IMR-90 (cell line): ENCODE data around the gene MYLK4. TPM values are rescaled to one million over a fixed set of nuclear protein-coding genes. Genes with fewer than 3 reads are reported as not detected.
"Not testable (repeated sequence)": the region's sequence is repeated elsewhere in the genome, so short reads cannot be mapped to it uniquely, and the experiment has no call there.

Experiments
- ATAC-seq: fragments of 200-7000 bp; cut with Tn5 transposase; 2 replicates; pipeline ENCODE4 v1.9.1; 2020; ENCODE audit warnings: low read depth, mild to moderate bottlenecking, moderate library complexity
- BruUV-seq: library from RNA; stranded (reverse); fragments of 400-500 nt; replicated peaks from 2 replicates; lab custom pipeline; 2021; lab: Mats Ljungman, UMichigan
- CTCF ChIA-PET: fragments of 300-600 bp; formaldehyde crosslinking; extraction: SDS; loops from one replicate; lab custom pipeline; 2021; ENCODE audit warnings: antibody characterized with exemption; lab: Yijun Ruan, JAX
- POLR2A ChIA-PET: fragments of 300-600 bp; sonication (Branson Sonifier 250); formaldehyde crosslinking; loops from one replicate; lab custom pipeline; 2022; ENCODE audit warnings: antibody characterized with exemption; ENCODE audit not compliant: unreplicated experiment; lab: Charles Lee
- DNase-seq: peaks from one replicate; pipeline ENCODE4 v3.0.0; 2013
- H2AFZ ChIP-seq: replicated peaks from 2 replicates; pipeline ENCODE3; 2013; ENCODE audit warnings: low read length, mild to moderate bottlenecking; ENCODE audit not compliant: poor library complexity
- H2AK5ac ChIP-seq: 2 replicates; pipeline ENCODE4 v1.6.1; 2013; ENCODE audit warnings: low read depth, low read length, inconsistent platforms
- H2AK9ac ChIP-seq: replicated peaks from 2 replicates; pipeline ENCODE3; 2013; ENCODE audit warnings: mild to moderate bottlenecking, low read depth, low read length, moderate library complexity; ENCODE audit not compliant: poor library complexity
- H2BK120ac ChIP-seq: 2 replicates; pipeline ENCODE4 v1.6.1; 2013; ENCODE audit warnings: low read depth, low read length, inconsistent platforms
- H2BK15ac ChIP-seq: 3 replicates; pipeline ENCODE4 v1.6.1; 2013; ENCODE audit warnings: low read depth, low read length, inconsistent platforms
- H2BK20ac ChIP-seq: 2 replicates; pipeline ENCODE4 v1.6.1; 2013; ENCODE audit warnings: low read depth, mild to moderate bottlenecking, inconsistent platforms, low read length, moderate library complexity
- H2BK5ac ChIP-seq: 2 replicates; pipeline ENCODE4 v1.6.1; 2013; ENCODE audit warnings: mild to moderate bottlenecking, low read depth, low read length, inconsistent platforms; ENCODE audit not compliant: poor library complexity, severe bottlenecking
- H3K14ac ChIP-seq: replicated peaks from 2 replicates; pipeline ENCODE4 v1.6.1; 2013; ENCODE audit warnings: low read depth, low read length, inconsistent platforms
- H3K18ac ChIP-seq: 2 replicates; pipeline ENCODE4 v1.6.1; 2013; ENCODE audit warnings: low read depth, low read length, control low read depth
- H3K23ac ChIP-seq: 2 replicates; pipeline ENCODE4 v1.6.1; 2013; ENCODE audit warnings: low read depth, low read length, inconsistent platforms
- H3K27ac ChIP-seq: 2 replicates; pipeline ENCODE4 v1.5.1; 2013; ENCODE audit warnings: mild to moderate bottlenecking, control low read depth, low read length; ENCODE audit not compliant: insufficient read depth
- H3K27me3 ChIP-seq: 2 replicates; pipeline ENCODE4 v1.6.1; 2013; ENCODE audit warnings: low read length; ENCODE audit not compliant: control insufficient read depth, insufficient read depth
- H3K36me3 ChIP-seq: 2 replicates; pipeline ENCODE4 v1.6.1; 2013; ENCODE audit warnings: low read length, mixed read lengths; ENCODE audit not compliant: control insufficient read depth, insufficient read depth
- H3K4ac ChIP-seq: 2 replicates; pipeline ENCODE4 v1.6.1; 2013; ENCODE audit warnings: low read depth, low read length, inconsistent platforms
- H3K4me1 ChIP-seq: 2 replicates; pipeline ENCODE4 v1.6.1; 2013; ENCODE audit warnings: low read length, mixed read lengths; ENCODE audit not compliant: control insufficient read depth, insufficient read depth
- H3K4me2 ChIP-seq: 2 replicates; pipeline ENCODE4 v1.6.1; 2013; ENCODE audit warnings: low read depth, mild to moderate bottlenecking, control low read depth, low read length, moderate library complexity
- H3K4me3 ChIP-seq: 2 replicates; pipeline ENCODE4 v1.5.1; 2013; ENCODE audit warnings: low read depth, mild to moderate bottlenecking, control low read depth, low read length, moderate library complexity; ENCODE audit not compliant: insufficient read depth
- H3K56ac ChIP-seq: 2 replicates; pipeline ENCODE4 v1.6.1; 2013; ENCODE audit warnings: low read length, inconsistent platforms; ENCODE audit not compliant: insufficient read depth; ENCODE audit errors: extremely low read depth
- H3K79me1 ChIP-seq, 2 experiments: 2 replicates each; pipeline ENCODE4 v1.6.1; 2013; ENCODE audit warnings: low read length in 2 of 2, inconsistent platforms in 1 of 2, low read depth in 1 of 2
- H3K9ac ChIP-seq: 2 replicates; pipeline ENCODE4 v1.6.1; 2013; ENCODE audit warnings: low read depth, low read length, control low read depth
- H3K9me1 ChIP-seq: 2 replicates; pipeline ENCODE4 v1.6.1; 2013; ENCODE audit warnings: low read length, inconsistent platforms; ENCODE audit not compliant: insufficient read depth
- H3K9me3 ChIP-seq: 2 replicates; pipeline ENCODE4 v1.6.1; 2013; ENCODE audit warnings: low read length; ENCODE audit not compliant: control insufficient read depth, insufficient read depth
- H4K20me1 ChIP-seq: 2 replicates; pipeline ENCODE4 v1.6.1; 2013; ENCODE audit warnings: low read length, inconsistent platforms; ENCODE audit not compliant: insufficient read depth
- H4K5ac ChIP-seq: 2 replicates; pipeline ENCODE4 v1.6.1; 2013; ENCODE audit warnings: mild to moderate bottlenecking, low read depth, low read length, control low read depth
- H4K8ac ChIP-seq, 2 experiments: 2 replicates each; pipeline ENCODE4 v1.6.1; 2013; ENCODE audit warnings: low read depth in 2 of 2, low read length in 2 of 2, control low read depth in 1 of 2, inconsistent platforms in 1 of 2
- H4K91ac ChIP-seq: 2 replicates; pipeline ENCODE4 v1.6.1; 2013; ENCODE audit warnings: low read depth, low read length, inconsistent platforms; ENCODE audit not compliant: insufficient read depth
- WGBS, 2 experiments: methylation state at CpG; one replicate each; pipeline versions ENCODE4 v1.1.5 to v1.1.7; 2013; ENCODE audit warnings: missing lambda C conversion rate in 2 of 2; ENCODE audit not compliant: insufficient read length in 1 of 2; ENCODE audit errors: extremely low coverage in 2 of 2; 5-methylcytosine and 5-hydroxymethylcytosine counted together
- dilution Hi-C: fragments of 300-500 bp; cut with HindIII; formaldehyde crosslinking; loops from one replicate; pipeline ENCODE4 v1.14.3; 2018; ENCODE audit warnings: low sequenced_read_pairs; ENCODE audit not compliant: unreplicated experiment
- in situ Hi-C: fragments of 300-500 bp; cut with MboI; formaldehyde crosslinking; loops from 3 replicates; pipeline ENCODE4 v1.14.3; 2019; ENCODE audit warnings: low sequenced_read_pairs, inconsistent platforms, mixed read lengths
- intact Hi-C: fragments of 100-400 bp; cut with micrococcal nuclease; formaldehyde crosslinking; loops from 2 replicates; pipeline ENCODE4 v1.10.0; 2022
- polyA plus RNA-seq, 3 experiments: library from polyadenylated mRNA; depleted of rRNA; stranded (reverse); fragments of >200 nt; gene quantifications; 2 replicates each; pipeline ENCODE4 v1.2.3, GENCODE V29; 2012; ENCODE audit warnings: low replicate concordance in 1 of 3
- total RNA-seq: library from RNA; depleted of rRNA; stranded (reverse); fragments of >200 nt; gene quantifications from 2 replicates; pipeline ENCODE4 v1.2.3, GENCODE V29; 2012

MYLK4 gene
- total and polyA plus RNA-seq, 2 of the 4 experiments (the other 2 are of a cell fraction) = under 0.01 to 0.07 TPM

DNA sequence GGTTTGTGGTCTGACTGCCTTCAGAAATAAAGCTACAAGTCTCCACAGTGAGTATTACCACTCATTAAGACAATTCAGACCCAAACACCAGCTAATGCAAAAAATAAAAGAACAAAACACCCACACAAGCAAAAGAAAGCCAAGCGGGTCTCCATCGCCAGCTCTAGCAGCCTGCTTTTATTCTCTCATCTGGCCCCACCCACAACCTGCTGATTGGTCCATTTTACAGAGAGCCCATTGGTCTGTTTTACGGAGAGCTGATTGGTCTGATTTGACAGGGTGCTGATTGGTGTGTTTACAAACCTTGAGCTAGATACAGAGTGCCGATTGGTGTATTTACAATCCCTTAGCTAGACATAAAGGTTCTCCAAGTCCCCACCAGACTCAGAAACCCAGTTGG is 12.1 kb upstream of the MYLK4 start:
- H4K5ac ChIP-seq, H3K56ac ChIP-seq, H2BK20ac ChIP-seq, H2BK120ac ChIP-seq, H3K9me1 ChIP-seq, H2BK15ac ChIP-seq, H3K4me2 ChIP-seq, H2AK5ac ChIP-seq, H2AK9ac ChIP-seq, ATAC-seq, H4K91ac ChIP-seq, BruUV-seq, CTCF ChIA-PET, H3K9ac ChIP-seq, H3K9me3 ChIP-seq, in situ Hi-C loops, H3K4me3 ChIP-seq, DNase-seq, H2BK5ac ChIP-seq, H3K27me3 ChIP-seq, H4K8ac ChIP-seq, dilution Hi-C loops, H3K4me1 ChIP-seq, H3K36me3 ChIP-seq, POLR2A ChIA-PET, H2AFZ ChIP-seq, H3K14ac ChIP-seq, H3K27ac ChIP-seq, H3K23ac ChIP-seq, H3K4ac ChIP-seq, H3K18ac ChIP-seq: not testable (repeated sequence)
- no CpG with 5 or more reads among the region's 4 CpGs for WGBS, 2 experiments
- Histone ChIP-seq H3K79me1 (peaks cover 0 to 20% of the 10 kb centered on the region in 2 experiments; a peak in 2 of 4 replicates), H4K20me1 (peaks cover 16% of the 10 kb centered on the region)
- intact Hi-C loops = loop anchor here (10.0 kb wide), 1 partner anchor 222 kb away; no protein-coding TSS in a partner anchor
